Suprapubic skin (tissue), 3 donors: ENCODE measurements around the gene ZFAND3.

Experiments
- CTCF ChIP-seq, 2 donors: fragments of 200-600 bp in 1 of 2; fragments of 450-650 bp in 1 of 2; sonication (generic) in 1 of 2; IDR thresholded peaks; one replicate each; pipeline ENCODE4 v1.5.1; 2016 to 2019; ENCODE audit warnings: antibody characterized with exemption in 2 of 2, mild to moderate bottlenecking in 1 of 2, moderate library complexity in 1 of 2
- EP300 ChIP-seq: sonication (generic); formaldehyde crosslinking; IDR thresholded peaks from one replicate; pipeline ENCODE4 v1.6.1; 2017; ENCODE audit warnings: antibody characterized with exemption

GRCh38 chr6:37891072-37891471 lies 71.5 kb downstream of the ZFAND3 start:
- TF ChIP-seq CTCF (IDR thresholded peaks at IDR 0.05) (no peak), EP300 (no peak)
